ENCODE data around the gene OGFR.

GRCh38 chr20:62754991-62755356 lies 49.7 kb upstream of the OGFR start:
- TF ChIP-seq CTCF (conservative IDR thresholded peaks at IDR 0.05; ENCODE audit: low read depth in 2 of 2) (no peak), POLR2AphosphoS5 (IDR thresholded peaks at IDR 0.05; ENCODE audit: low read depth) (no peak), EZH2 (IDR thresholded peaks at IDR 0.05; ENCODE audit: low read depth, unreplicated experiment) (no peak), REST (IDR thresholded peaks at IDR 0.05; ENCODE audit: unreplicated experiment) (no peak), ETS1 (IDR thresholded peaks at IDR 0.05) (no peak), EZH2phosphoT487 (IDR thresholded peaks at IDR 0.05; ENCODE audit: unreplicated experiment) (no peak), CREB1 (CRISPR knock-in tag; IDR thresholded peaks at IDR 0.05; ENCODE audit: low read depth) (no peak)

Measured in GM23338 (cell line).